Endothelial cell (in vitro differentiated cells): ENCODE measurements around the gene RTN4. TPM values are rescaled to one million over a fixed set of nuclear protein-coding genes. Genes with fewer than 3 reads are reported as not detected.
"Not testable (repeated sequence)": the region's sequence is repeated elsewhere in the genome, so short reads cannot be mapped to it uniquely, and the experiment has no call there.

Source experiments
- DNase-seq: peaks from one replicate; pipeline ENCODE4 v3.0.0; 2021; ENCODE audit warnings: low spot score
- H3K27ac Mint-ChIP-seq: one replicate; pipeline ENCODE4 v1.8.0; 2021; ENCODE audit warnings: mixed read lengths, inconsistent platforms; ENCODE audit not compliant: unreplicated experiment
- H3K27me3 Mint-ChIP-seq: one replicate; pipeline ENCODE4 v1.8.0; 2021; ENCODE audit warnings: mild to moderate bottlenecking, moderate library complexity, mixed read lengths, inconsistent platforms; ENCODE audit not compliant: unreplicated experiment
- H3K36me3 Mint-ChIP-seq: one replicate; pipeline ENCODE4 v1.8.0; 2021; ENCODE audit warnings: mild to moderate bottlenecking, low read depth, mixed read lengths, inconsistent platforms; ENCODE audit not compliant: unreplicated experiment
- H3K4me1 Mint-ChIP-seq: one replicate; pipeline ENCODE4 v1.8.0; 2021; ENCODE audit warnings: mild to moderate bottlenecking, mixed read lengths, inconsistent platforms; ENCODE audit not compliant: unreplicated experiment
- H3K4me3 Mint-ChIP-seq: one replicate; pipeline ENCODE4 v1.8.0; 2021; ENCODE audit warnings: mild to moderate bottlenecking, mixed read lengths, inconsistent platforms; ENCODE audit not compliant: unreplicated experiment
- H3K9me3 Mint-ChIP-seq: one replicate; pipeline ENCODE4 v1.8.0; 2021; ENCODE audit warnings: mixed read lengths, inconsistent platforms; ENCODE audit not compliant: unreplicated experiment
- CTCF ChIP-seq: fragments of 200-600 bp; sonication (generic); IDR thresholded peaks from one replicate; pipeline ENCODE4 v1.5.0; 2021; ENCODE audit warnings: antibody characterized with exemption; ENCODE audit not compliant: unreplicated experiment
- total RNA-seq: library from RNA; stranded (reverse); fragmentation: NEBNext Ultra II Directional; extraction: Animal tissue kit (Norgen Biotek cat#: 25700); gene quantifications from one replicate; pipeline ENCODE4 v1.2.1, GENCODE V29; 2021; ENCODE audit not compliant: unreplicated experiment

RTN4 gene
- total RNA-seq, 1 donor from 2014 or later, result 264 TPM

- H3K4me3 Mint-ChIP-seq, result no peak overlapping the region
- no peaks in the 10 kb centered on the region for H3K9me3 Mint-ChIP-seq
- H3K36me3 Mint-ChIP-seq, result no peaks in the 10 kb centered on the region
- TF ChIP-seq CTCF, result no peak
- DNase-seq, result no peak
- no peak overlapping the region for H3K27ac Mint-ChIP-seq
- H3K4me1 Mint-ChIP-seq, result peaks cover 6% of the 10 kb centered on the region
- no peaks in the 10 kb centered on the region for H3K27me3 Mint-ChIP-seq
These were observed 46.3 kb upstream of the RTN4 start for GRCh38 chr2:55096586-55096985.

DNA sequence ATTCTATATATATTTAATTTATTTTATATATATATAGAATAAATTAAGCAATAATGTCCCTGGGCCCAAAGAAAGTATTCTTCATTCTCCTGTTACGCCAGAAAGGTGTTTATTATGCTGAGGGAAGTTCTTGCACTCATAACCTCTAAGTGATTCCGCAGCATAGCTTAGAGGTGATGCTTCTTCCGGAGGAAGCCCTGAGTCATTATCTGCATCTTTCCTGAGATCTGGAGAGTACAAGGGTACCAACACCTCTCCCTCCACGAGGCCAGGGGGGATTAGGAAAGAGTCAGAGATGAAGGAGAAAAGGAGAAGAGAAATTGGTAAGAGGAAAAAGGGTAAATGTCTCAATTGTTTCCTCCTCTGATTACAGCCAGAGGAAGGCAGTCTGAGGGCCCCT, 43.1 kb upstream of the RTN4 start:
- Mint-ChIP-seq H3K4me1 (peaks cover 6% of the 10 kb centered on the region), H3K9me3 (no peaks in the 10 kb centered on the region), H3K27ac (no peak overlapping the region), H3K4me3 (no peak overlapping the region), H3K27me3 (no peaks in the 10 kb centered on the region), H3K36me3 (no peaks in the 10 kb centered on the region)
- TF ChIP-seq CTCF, result no peak
- DNase-seq, result no peak

GRCh38 chr2:55092439-55092838, 42.2 kb upstream of the RTN4 start:
- Mint-ChIP-seq H3K27ac (no peak overlapping the region), H3K36me3 (no peaks in the 10 kb centered on the region), H3K27me3 (no peaks in the 10 kb centered on the region), H3K4me3 (no peak overlapping the region), H3K9me3 (no peaks in the 10 kb centered on the region), H3K4me1 (peaks cover 8% of the 10 kb centered on the region)
- DNase-seq, result no peak
- no peak for TF ChIP-seq CTCF

GRCh38 chr2:55091681-55092080, 41.4 kb upstream of the RTN4 start:
- not testable (repeated sequence) for H3K36me3 Mint-ChIP-seq, H3K9me3 Mint-ChIP-seq, H3K27ac Mint-ChIP-seq, H3K27me3 Mint-ChIP-seq, DNase-seq, H3K4me1 Mint-ChIP-seq, H3K4me3 Mint-ChIP-seq

- Mint-ChIP-seq H3K4me3 (no peak overlapping the region), H3K27me3 (no peaks in the 10 kb centered on the region), H3K4me1 (peaks cover 8% of the 10 kb centered on the region), H3K36me3 (no peaks in the 10 kb centered on the region), H3K27ac (no peak overlapping the region), H3K9me3 (no peaks in the 10 kb centered on the region)
- no peak for DNase-seq
- no peak for TF ChIP-seq CTCF
These were observed 40.5 kb upstream of the RTN4 start for GRCh38 chr2:55090702-55091101.

- DNase-seq, result no peak
- Mint-ChIP-seq H3K27me3 (no peaks in the 10 kb centered on the region), H3K27ac (no peak overlapping the region), H3K4me3 (no peak overlapping the region), H3K36me3 (no peaks in the 10 kb centered on the region), H3K9me3 (no peaks in the 10 kb centered on the region), H3K4me1 (peaks cover 8% of the 10 kb centered on the region)
- TF ChIP-seq CTCF, result no peak
These were observed 39.5 kb upstream of the RTN4 start for GRCh38 chr2:55089726-55090125.
